Measurements from ENCODE around the gene PDE4D.

GRCh38 chr5:59617186-59617771 is 276.2 kb downstream of the PDE4D start:
- TF ChIP-seq CTCF (IDR thresholded peaks at IDR 0.05), result no peak
- TF ChIP-seq POLR2A (IDR thresholded peaks at IDR 0.05), result no peak

All from right lobe of liver (tissue), 4 donors.